Stimulated activated CD4-positive, alpha-beta T cell treated with anti-CD3 and anti-CD28 coated beads, Interleukin-1b, Interleukin-23, amount 100 ng/mL, for 24 hours (primary cell): ENCODE results near the gene NKRF.

ENCODE experiments used
- DNase-seq, 4 experiments: peaks; one replicate each; pipeline ENCODE4 v3.0.0-alpha.2; 2020; ENCODE audit warnings: low read depth in 4 of 4, low spot score in 1 of 4

The NKRF gene

GRCh38 chrX:119617517-119618164 is 11.4 kb upstream of the NKRF start:
- no peak for DNase-seq

DNA sequence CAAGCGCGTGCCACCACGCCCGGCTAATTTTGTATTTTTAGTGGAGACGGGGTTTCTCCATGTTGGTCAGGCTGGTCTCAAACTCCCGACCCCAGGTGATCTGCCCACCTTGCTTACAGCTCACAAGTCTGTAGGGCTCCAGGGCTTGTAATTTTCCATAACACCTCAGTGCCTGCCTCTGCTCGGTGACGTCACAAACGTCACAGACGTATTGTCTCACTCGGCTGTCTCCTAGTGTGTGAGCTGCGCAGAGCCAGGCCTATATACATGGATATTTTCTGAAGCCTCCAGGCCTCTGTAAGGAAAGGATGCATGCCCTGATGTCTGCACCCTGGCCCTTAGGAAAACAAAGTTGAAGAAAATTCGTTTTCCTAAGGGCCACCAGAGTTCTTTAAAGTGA is 8.6 kb upstream of the NKRF start:
- no peak for DNase-seq

- DNase-seq, result no peak
These were observed 780 bp upstream of the NKRF start for GRCh38 chrX:119607018-119607389.

- DNase-seq, result peak in 3 of 4 experiments; percentile 7 to 18 (median 8)
These were observed 552 bp downstream of the NKRF start for GRCh38 chrX:119605464-119606279.

- DNase-seq, result no peak
These were observed 1.3 kb downstream of the NKRF start for GRCh38 chrX:119604766-119605463.

GRCh38 chrX:119602701-119603255 is 3.4 kb downstream of the NKRF start:
- no peak for DNase-seq

GRCh38 chrX:119589810-119590209 is 16.4 kb downstream of the NKRF start:
- no peak for DNase-seq

DNA sequence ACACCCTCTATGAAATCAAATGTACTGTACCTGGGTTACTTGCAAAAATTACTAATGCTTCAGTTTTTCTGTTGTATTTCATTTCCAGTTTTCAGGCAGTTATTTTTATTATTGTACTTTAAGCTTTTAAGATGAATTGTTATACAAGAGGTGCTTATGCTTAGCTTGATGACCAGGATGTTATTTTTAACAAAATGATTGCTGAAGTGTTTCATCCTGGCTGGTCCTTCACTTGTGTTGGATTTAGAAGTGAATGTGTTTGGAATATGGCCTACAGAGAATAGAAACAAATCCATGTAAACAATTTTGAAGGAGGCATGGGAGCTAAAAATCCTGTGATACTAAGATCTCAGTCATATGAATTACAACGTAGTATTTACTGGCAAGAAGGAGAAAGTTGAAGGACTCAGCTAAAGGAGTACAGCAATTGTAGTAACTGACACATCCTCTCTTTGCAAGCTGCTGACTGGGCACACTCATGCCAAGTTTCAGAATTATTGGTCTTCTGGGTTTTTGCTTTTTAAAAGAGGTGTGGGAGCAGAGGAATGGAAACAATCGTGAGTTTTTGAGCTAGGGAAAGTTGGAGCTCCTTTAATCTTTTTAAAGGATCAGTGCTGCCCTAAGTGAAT is 22.7 kb downstream of the NKRF start:
- no peak for DNase-seq

- no peak for DNase-seq
These were observed 26.8 kb downstream of the NKRF start for GRCh38 chrX:119579414-119579813.

GRCh38 chrX:119574394-119575266 is 31.6 kb downstream of the NKRF start, which contains the start of gene UBE2A:
Gene UBE2A, plus strand, starts transcription at chrX:119574563. Its CDS starts 149 bp downstream, at chrX:119574712.
- peak; percentile 59 to 83 (median 73) for DNase-seq

- DNase-seq, result no peak
These were observed 32.3 kb downstream of the NKRF start for GRCh38 chrX:119573840-119574393.

GRCh38 chrX:119573222-119573621 is 33.0 kb downstream of the NKRF start:
- no peak for DNase-seq

- DNase-seq, result no peak
These were observed 35.8 kb downstream of the NKRF start for GRCh38 chrX:119570351-119570835.

DNA sequence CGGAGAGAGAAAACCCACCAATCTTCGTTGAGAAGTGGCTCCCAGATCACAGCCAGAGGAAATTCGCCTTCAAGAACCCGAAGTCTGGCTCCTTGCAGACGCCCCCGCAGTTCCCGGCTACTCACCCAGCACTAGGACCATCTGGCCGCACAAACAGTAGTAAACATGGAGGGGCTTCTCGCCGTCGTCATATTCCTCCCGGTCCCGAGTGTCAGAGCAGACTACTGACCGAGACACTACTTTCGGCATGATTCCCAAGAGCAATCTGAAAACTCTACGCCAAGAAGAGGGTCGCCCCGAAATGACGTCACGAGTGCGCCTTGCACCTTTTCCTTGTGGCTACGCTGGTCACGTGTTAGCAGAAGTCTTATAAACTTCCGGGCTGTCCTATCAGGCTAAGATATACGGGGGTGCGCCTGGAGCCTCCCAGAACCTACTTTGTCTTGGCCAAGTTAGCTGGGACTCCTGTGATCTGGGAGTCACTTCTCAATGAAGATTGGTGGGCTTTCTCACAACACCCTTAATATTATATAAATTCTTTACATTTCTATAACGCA is 41.0 kb downstream of the NKRF start, which contains the start of gene STEEP1:
TSS of gene STEEP1 (minus strand) at position 303 of the 557 bp plus-strand sequence. CDS start at position 249, 54 bp downstream.
- DNase-seq, result peak; percentile 65 to 80 (median 74)

DNA sequence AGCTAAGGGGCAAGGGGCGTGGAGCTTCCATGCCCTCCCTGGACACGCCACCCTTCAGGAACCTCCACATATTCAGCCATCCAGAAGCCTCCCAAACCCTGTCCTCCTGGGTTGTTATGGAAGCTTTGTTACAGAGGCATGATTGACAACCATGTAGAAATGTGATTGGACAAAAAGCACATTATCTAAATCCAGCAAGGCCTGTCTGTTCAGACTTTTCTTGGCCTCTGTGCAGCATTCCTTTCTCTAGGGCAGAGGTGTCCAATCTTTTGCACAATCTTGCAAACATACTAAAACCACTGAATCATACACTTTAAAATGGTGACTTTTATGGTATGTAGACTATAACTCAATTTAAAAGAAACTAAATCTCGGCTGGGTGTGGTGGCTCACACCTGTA is 53.7 kb downstream of the NKRF start:
- DNase-seq, result no peak

DNA sequence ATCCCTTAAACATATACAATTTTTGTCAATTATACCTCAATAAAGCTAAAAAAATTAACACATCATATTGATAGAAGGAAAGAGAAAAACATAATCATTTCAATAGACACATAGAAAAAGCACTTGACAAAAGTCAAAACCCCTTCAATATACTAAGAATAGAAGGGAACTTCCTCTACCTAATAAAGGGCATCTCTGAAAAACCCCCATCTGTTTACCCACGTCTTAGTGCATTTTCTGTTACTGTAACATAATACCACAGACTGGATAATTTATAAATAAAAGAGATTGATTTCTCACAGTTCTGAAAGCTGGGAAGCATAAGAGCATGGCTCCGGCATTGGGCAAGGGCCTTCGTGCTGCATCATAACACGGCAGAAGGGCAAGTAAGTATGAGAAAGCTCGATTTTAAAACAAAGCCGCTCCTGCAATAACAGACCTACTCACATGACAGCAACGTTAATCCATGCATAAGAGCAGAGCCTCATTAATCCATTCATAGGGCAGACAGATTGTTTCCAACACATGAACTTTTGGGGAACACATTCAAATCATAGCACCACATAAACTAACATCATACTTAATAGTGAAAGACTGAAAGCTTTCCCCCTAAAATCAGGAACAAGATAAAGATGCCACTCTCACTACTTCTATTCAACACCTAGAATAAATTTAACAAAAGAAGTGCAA is 56.8 kb downstream of the NKRF start:
- DNase-seq, result no peak

DNA sequence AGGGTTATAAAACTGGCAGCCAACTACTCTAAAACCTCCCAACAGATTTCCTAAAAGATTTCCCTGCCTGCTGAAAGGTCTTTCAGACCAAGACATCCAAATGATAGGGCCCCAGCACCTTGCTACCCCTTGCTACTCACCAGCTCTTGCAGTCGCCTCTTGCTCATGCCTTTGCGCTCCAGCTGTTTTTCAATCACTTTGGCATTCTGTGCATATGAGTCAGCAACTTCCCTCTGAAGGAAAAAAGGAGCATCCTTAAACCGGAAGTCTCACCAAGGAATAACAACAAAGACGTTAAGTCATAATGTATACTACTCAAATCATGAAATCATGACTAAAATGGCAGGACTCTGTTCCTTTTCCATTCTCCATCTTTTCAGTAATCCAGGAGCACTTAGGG is 65.0 kb downstream of the NKRF start:
- DNase-seq, result no peak

DNA sequence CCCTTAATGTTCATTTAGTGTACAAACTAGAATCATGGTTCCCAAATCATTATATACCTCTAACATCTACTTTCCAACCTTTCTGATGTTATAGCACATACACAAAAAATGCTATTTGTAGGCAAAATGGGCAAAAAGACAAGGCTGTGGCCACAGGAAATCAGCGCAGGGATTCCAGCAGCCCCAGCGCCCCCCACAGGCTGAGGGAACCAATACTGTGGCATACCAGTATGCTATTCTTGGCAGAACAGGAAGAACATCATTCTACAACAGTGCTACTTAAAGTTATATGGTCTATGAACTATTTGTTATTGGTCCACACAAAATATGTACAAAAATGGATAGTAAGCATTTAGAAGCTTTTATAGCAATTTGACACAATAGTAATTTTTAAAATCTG is 66.4 kb downstream of the NKRF start:
- DNase-seq, result no peak
